ENCODE results near the gene ECHS1.

- TF ChIP-seq CTCF (IDR thresholded peaks at IDR 0.05 in 4 of 5, conservative IDR thresholded peaks at IDR 0.05 in 1 of 5) (no peak), POLR2A (IDR thresholded peaks at IDR 0.05) (no peak)
Measured at GRCh38 chr10:133355266-133355665, 17.9 kb downstream of the ECHS1 start.

Data from gastrocnemius medialis (tissue), 4 donors.